WI38 (cell line): Measurements from ENCODE around the gene NTHL1.

Source experiments
- H3K4me3 ChIP-seq: 2 replicates; pipeline ENCODE4 v1.5.1; 2011; ENCODE audit warnings: low read depth, mild to moderate bottlenecking, control low read depth, low read length
- CTCF ChIP-seq: IDR thresholded peaks from 2 replicates; pipeline ENCODE4 v1.5.1; 2012; ENCODE audit warnings: low read depth, mild to moderate bottlenecking, control low read depth, low read length

NTHL1 gene

GRCh38 chr16:2040041-2040786 lies 7.4 kb downstream of the NTHL1 start:
- no peak for TF ChIP-seq CTCF
- H3K4me3 ChIP-seq, result no peak overlapping the region

- H3K4me3 ChIP-seq, result no peak overlapping the region
- TF ChIP-seq CTCF, result no peak
Observed at GRCh38 chr16:2039274-2040031, 8.2 kb downstream of the NTHL1 start.

GRCh38 chr16:2038382-2039231 lies 9.0 kb downstream of the NTHL1 start:
- TF ChIP-seq CTCF, result no peak
- no peak overlapping the region for H3K4me3 ChIP-seq

GRCh38 chr16:2037647-2038381 lies 9.8 kb downstream of the NTHL1 start:
- no peak for TF ChIP-seq CTCF
- H3K4me3 ChIP-seq, result no peak overlapping the region

- TF ChIP-seq CTCF, result no peak
- H3K4me3 ChIP-seq, result no peak overlapping the region
Observed at GRCh38 chr16:2037115-2037514, 10.5 kb downstream of the NTHL1 start.

- TF ChIP-seq CTCF, result no peak
- peak overlapping the region; percentile 27 for H3K4me3 ChIP-seq
Observed at GRCh38 chr16:2036200-2036966, 11.3 kb downstream of the NTHL1 start.
